Measurements from ENCODE around the gene RSL1D1.

RSL1D1 gene

DNA sequence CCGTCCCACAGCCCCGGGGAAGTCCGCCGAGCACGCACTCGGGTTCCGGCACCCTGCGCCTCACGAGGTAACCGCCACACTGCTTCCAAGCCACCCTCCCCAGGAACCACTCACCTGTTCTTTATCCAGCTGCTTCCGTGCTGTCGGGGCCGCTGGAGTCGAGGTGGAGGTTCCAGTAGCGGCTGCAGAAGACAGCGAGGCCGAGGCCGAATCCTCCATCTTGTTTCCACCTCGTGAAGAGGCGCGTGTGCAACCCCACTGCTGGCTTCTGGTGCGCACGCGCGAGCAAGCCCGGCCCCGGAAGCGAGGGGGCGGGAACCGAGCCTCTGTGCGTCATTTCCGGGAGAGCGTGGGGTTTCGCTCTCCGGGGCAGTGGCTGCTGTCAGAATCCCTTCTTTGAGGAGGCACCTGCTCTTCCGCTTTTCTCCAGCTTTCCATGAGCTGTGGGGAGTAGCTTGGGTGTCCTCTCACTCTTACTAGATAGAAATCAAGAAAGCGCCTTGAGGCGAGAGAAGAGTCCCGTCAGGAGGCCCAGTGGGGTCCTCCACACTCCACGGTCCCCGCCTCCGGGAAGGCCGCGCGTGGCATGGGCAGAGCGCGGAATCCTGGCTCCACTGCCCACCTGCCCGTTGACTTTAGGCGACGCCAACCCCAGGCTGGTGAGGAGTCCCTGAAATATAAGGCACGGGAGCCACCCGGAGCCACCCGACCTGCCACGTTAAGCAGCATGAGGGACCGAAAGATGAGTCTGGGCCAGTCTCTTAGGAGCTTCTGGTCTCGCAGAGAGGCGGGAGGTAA, at the start of gene RSL1D1:
RSL1D1 (minus strand) TSS at position 249 of the 798 bp plus-strand sequence; CDS start at position 219, 30 bp downstream.
- DNase-seq = peak; percentile 73

DNA sequence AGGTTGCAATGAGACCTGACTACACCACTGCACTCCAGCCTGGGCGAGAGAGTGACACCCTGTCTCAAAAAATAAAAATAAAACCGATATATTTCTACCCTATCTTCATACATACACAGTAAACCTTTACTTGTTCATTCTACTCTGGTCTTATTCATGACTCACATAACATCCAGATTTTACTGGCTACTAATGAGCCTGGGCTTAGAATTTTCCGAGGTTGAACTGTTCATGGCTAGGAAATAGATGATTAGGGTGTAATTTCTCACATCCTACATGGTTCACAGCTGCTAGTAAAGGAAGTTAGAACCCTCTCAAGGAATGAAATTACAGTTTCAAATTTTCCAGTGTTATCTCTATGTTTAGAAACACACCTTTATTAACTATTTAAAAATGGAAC, 49.7 kb upstream of the RSL1D1 start:
- DNase-seq = no peak

GRCh38 chr16:11896486-11897176, 45.3 kb upstream of the RSL1D1 start:
- DNase-seq = no peak

DNA sequence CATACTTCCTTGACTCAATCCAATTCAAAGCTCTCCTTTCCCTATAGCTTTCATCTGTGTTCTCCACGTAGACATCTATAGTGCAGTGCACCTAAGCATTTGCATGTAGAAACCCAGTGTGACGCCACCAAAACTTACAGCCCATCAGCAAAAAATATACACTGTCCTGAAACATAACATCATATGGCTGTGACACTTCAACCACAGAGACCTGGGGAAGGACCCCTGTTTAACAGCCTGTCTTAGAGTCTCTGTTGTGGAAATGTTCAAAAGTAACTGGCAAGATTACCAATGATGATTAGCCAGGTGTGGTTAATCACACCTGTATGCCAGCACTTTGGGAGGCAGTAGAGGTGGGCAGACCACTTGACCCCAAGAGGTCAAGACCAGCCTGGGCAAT, 42.2 kb upstream of the RSL1D1 start:
- no peak for DNase-seq

- DNase-seq = no peak
Measured at GRCh38 chr16:11892761-11893160, 41.4 kb upstream of the RSL1D1 start.

DNA sequence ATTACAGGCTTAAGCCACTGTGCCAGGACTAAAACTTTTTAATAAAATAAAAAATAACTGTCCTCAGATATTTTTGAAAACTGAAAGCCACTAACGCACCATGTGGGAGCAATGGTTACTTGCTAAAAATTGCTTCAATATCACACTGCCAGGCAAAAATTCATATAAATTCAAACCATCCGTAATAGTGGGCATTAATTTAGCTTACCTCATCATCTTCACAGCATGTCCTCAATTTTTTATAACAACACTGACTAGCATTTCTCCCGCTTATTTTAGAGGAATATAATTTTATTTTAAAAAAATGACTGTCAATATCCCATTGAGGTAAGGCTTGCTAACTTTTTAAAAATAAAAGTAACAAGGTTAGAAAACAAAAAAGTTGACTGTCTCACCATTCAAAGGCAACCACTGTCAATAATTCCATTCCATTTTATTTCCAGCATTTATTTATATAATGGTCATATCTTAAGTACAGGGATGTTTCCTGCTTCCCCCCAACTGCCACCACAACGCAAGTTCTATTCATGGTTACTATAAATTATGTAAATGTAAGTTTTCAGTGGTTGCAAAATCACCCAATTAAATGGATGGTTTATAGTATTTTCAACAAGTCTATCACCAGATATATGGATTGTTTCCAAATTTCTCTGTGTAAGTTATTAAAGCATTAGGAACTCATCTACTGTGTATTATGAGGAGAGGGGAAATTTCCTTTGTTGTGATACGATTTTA, 39.1 kb upstream of the RSL1D1 start:
- no peak for DNase-seq

GRCh38 chr16:11886881-11887280, 35.5 kb upstream of the RSL1D1 start:
- no peak for DNase-seq

- DNase-seq = no peak
Measured at GRCh38 chr16:11884035-11884434, 32.7 kb upstream of the RSL1D1 start.

- no peak for DNase-seq
Measured at GRCh38 chr16:11880007-11880406, 28.7 kb upstream of the RSL1D1 start.

- DNase-seq = no peak
Measured at GRCh38 chr16:11877374-11877773, 26.0 kb upstream of the RSL1D1 start.

- DNase-seq = no peak
Measured at GRCh38 chr16:11876306-11876705, 25.0 kb upstream of the RSL1D1 start.

DNA sequence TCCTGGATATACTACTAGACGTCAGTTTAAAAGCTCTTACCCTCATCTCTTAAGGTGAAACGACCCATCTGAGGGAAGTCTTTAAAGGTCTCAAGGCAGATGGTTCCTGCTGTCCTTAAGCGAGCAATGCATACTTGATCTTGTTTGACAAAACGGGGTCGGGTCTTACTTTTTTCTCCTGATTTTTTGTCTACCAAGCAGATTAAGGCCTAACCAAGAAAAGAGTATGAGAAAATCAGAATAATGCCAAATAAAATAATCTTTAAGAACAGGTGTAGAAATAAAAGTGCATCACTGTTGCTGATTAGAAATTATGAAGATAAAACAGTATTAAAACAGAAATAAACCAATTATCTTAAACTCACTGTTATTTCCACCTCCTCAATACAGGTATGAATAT, 24.4 kb upstream of the RSL1D1 start:
- DNase-seq = no peak

DNA sequence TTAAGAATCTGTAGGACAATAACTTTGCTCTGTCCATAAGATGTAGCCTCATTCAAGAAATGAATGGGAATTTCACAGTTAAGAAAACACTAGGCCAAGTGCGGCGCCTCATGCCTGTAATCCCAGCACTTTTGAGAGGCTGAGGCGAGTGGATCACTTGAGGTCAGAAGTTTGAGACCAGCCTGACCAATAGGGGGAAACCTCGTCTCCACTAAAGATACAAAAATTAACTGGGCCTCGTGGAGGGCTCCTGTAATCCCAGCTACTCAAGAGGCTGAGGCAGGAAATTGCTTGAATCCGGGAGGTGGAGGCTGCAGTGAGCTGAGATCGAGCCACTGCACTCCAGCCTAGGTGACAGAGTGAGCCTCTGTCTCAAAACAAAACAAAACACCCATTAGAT, 19.9 kb upstream of the RSL1D1 start:
- no peak for DNase-seq

GRCh38 chr16:11870399-11870798, 19.1 kb upstream of the RSL1D1 start:
- DNase-seq = no peak

DNA sequence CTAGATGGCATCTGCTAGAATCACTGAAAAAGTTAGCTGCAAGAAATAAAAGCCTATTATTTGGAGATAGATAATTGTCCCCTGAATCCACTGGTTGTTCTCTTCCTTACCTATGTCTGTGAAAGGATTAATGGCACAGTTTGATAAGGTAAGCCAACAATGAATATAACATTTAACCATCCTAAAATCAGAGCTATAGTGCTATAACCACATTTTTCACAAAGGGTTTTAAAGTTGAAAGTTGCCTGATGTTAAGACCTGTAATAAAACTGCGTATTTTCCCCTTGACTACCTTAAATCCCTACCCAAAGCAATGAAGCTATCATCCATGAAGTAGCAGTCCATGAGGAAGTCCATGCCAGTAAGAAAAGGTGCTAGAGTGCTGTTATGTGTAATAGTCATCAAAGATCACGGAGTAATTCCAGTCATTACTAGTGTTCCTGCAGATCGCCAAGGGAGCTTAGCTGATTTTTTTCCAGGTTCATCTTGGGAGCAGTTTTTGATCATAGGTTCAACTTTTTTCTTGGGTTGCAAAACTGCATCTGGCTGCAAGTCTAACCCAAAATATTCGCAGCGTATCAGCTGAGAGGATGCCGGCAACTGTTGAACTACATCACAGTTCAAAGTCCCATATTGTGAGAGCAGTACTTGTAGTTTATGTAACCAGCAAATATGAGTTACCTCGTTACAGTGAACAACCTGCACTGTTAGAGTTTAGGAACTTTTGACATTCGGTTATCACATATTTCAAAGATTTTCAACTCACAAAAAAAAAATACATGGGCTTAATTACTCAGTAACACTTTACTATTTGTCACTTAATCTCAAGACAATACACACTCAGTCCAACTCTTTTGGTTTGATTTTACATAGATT, 18.2 kb upstream of the RSL1D1 start:
- no peak for DNase-seq

DNA sequence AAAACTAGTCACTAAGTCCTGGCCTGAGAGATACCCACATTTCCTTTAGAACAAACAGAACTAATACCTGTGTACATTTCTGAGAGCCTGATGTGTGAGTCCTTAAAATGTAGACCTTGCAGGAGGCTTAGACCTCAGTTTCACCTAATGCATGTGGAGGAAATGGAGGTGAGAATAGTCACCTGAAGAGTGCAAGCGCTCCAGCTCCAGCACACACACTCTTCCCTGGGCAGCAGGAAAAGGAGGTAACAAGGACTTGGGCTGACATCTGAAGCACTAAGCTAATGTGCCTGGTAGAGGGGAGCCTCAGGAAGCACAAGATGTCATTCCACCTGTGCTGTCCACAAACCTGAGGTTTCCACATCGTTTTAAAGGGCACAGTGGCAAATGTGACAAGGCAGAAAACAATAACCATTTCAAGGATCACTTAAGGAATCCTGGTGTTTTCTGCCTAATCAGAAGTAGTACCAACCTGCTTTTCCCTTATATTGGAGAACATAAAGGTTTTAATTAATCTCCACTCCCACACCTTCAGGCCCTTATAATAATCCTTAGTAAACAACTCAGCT, 17.2 kb upstream of the RSL1D1 start:
- no peak for DNase-seq

- DNase-seq = no peak
Measured at GRCh38 chr16:11862489-11862888, 11.1 kb upstream of the RSL1D1 start.

DNA sequence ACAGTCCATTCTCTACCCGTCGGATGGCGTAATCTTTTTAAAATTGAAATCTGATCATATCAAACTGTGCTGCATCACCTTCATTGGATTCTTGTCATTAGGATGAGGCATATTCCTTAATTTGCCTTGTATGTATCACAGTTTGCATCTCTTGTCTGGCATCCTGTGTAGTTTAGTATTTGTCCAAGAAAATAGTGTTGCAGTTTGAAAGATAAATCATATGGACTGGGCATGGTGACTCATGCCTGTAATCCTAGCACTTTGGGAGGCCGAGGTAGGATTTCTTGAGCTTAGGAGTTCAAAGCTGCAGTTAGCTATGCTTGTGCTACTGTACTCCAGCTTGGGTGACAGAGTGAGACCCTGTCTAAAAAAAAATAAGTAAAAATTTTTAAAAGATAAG, 5.8 kb upstream of the RSL1D1 start:
- DNase-seq = no peak

DNA sequence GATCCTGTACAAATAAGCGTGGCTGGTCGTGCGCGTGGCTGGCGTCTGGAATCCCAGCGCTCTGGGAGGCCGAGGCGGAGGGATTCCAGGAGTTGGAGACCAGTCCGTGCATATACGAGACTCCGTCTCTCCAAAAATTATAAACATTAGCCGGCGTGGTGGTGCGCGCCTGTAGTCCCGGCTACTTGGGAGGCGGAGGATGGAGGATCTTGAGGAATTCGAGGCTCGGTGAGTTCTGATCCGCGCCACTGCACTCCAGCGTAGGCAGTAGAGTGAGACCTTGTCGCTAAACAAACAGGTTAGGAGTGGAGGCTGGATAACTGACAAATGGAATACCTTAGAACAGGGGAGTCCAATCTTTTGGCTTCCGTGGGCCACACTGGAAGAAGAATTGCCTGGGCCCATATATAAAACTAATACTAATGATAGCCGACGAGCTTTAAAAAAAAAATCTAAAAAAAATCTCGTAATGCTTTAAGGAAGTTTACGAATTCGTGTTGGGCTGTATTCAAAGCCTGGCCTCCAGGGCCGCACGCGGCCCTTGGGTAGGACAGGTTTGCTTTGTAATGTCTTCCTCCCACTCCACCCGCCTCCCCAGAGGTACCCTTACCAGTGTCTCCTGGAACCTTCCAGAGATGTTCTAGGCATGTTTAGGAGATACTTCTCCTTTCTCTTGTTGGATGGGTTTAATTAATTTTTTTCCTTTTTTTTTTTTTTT, 909 bp upstream of the RSL1D1 start:
- DNase-seq = no peak

- DNase-seq = no peak
Measured at GRCh38 chr16:11848842-11849241, 2.5 kb downstream of the RSL1D1 start.

- no peak for DNase-seq
Measured at GRCh38 chr16:11844499-11844898, 6.8 kb downstream of the RSL1D1 start.

DNA sequence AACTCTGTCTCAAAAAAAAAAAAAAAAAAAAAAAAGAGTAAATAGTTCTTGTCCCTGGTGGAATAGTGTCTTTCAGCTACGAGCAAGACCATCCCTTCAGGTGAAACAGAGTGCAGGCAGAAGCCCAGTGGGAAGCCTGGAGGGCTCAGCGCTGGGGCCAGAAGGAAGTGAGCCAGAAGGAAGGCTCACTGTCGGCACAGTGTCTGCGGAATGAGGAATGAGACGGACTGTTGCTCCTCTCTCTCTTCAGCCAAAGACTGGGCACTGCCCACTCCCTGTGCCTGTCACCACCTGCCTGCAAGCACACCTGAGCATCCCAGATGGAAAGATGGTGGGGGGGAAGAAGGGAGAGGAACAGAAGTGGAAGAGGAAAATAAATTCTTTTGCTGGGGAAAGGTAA, 7.5 kb downstream of the RSL1D1 start:
- no peak for DNase-seq

Data from SHP77 treated with DMSO at 0.1 percent for 48 hours (cell line).